ENCODE data around the gene KLHDC7B. TPM values are rescaled to one million over a fixed set of nuclear protein-coding genes. Genes with fewer than 3 reads are reported as not detected.

KLHDC7B gene
- polyA plus RNA-seq, 4 donors, result 0.07 to 0.46 (median 0.18) TPM

DNA sequence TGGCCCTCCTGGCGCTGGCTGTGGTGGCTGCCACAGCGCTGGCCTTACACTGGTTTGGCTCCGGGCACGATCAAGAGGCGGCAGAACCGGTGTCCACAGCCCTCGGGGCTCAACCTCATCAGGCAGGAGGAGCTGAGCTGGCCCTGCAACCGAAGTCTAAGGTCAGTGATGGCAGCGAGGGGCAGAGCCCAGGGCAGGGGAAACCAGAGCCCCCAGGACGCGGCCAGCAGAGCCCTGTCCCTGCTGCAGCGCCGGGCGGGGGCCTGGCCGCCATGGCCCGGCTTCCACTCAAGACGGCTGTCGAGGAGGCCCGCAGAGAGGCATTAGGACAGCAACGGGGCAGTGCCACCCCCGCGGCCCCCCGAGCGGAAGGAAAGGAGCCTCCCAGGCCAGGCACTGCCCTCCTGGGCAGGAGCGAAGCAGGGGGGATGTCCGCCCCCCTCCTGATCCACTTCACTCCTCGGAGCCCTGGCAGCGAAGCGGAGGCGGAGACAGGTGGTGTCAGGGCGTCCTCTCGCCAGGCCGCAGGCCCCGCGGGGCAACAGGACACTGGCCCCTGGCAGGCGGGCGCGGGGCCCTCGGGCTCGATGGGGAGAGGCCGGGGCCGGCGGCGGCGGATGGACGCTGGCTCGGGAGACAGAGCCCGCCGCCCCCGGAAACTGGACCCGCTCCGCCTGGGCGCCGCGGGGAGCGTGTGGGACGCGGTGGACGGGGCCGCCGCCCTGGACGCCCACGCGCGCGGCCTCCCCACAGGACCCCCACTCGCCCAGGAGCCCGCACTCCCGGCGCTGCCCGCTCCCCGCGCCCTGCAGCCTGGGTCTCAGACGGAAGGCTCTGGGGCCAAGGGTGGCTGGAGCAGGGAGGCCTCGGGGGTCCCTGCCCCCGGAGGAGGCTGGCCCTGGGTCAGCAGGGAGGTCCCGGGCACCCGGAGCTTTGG lies 895 bp downstream of the KLHDC7B start:
- no peak for DNase-seq (ENCODE audit: low read depth in 4 of 4, low spot score in 3 of 4)

DNA sequence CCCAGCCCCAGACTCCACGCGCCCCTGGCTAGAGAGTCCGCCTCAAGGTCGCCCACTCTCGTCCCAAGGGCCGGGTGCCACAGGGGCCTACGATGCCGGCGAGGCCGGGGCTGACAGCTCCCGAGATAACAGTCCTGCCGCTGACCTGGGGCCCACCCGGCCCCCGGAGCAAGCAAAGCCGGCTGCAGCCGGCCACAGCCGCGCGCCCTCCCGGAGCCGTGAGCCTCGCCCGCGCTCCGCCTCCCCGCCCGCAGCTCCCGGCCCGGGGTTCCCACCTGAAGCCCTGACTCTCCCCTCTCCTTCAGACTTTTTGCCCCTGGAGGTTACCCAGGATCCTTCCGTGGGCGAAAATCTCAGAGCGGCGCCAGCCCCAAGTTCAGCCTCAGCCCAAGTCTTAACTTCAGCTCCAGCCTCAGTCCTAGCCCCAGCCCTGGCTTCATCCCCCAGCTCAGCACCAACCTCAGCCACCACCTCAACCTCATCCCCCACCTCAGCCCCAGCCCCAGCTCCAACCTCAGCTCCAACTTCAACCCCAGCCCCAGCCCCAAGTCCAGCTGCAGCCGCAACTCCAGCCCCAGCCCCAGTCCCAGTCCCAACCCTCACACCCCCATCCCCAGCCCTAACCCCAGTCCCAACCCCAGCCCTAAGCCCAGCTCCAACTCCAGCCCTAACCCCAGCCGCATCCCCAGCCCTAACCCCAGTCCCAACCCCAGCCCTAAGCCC lies 1.7 kb downstream of the KLHDC7B start:
- DNase-seq (ENCODE audit: low read depth in 4 of 4, low spot score in 3 of 4), result no peak

DNA sequence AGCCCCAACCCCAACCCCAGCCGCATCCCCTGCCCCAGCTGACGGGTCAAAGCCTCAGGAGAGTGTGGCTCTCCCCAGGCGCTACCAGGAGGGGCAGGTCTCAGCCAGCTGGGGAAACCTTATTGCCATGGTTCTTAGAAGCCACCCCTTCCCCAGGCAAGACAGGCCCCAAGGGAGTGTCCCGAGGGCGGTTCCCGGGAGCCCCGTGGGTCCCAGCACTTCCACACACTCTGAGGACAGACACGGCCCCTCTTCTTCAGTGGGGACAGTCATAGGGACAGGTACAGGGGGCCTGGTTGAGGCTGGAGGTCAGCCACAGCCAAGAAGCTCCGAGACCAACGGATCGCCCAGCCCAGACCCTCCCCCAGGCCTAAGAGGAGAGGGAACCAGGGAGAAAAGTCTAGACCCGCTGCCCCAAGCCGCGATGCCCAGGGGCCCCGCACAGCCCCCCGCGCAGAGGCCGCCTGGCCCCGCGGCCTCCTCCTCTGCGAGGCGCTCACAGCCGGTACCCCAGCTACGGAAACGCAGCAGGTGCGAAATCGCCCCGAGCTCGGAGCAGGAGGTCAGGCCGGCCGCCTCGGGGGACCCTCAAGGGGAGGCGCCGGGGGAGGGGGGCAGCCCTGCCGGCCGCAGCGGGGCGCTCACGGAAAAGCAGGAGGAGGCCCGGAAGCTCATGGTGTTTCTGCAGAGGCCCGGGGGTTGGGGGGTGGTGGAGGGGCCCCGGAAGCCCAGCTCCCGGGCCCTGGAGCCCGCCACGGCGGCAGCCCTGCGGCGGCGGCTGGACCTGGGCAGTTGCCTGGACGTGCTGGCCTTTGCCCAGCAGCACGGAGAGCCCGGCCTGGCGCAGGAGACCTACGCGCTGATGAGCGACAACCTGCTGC lies 2.6 kb downstream of the KLHDC7B start:
- no peak for DNase-seq (ENCODE audit: low read depth in 4 of 4, low spot score in 3 of 4)

DNA sequence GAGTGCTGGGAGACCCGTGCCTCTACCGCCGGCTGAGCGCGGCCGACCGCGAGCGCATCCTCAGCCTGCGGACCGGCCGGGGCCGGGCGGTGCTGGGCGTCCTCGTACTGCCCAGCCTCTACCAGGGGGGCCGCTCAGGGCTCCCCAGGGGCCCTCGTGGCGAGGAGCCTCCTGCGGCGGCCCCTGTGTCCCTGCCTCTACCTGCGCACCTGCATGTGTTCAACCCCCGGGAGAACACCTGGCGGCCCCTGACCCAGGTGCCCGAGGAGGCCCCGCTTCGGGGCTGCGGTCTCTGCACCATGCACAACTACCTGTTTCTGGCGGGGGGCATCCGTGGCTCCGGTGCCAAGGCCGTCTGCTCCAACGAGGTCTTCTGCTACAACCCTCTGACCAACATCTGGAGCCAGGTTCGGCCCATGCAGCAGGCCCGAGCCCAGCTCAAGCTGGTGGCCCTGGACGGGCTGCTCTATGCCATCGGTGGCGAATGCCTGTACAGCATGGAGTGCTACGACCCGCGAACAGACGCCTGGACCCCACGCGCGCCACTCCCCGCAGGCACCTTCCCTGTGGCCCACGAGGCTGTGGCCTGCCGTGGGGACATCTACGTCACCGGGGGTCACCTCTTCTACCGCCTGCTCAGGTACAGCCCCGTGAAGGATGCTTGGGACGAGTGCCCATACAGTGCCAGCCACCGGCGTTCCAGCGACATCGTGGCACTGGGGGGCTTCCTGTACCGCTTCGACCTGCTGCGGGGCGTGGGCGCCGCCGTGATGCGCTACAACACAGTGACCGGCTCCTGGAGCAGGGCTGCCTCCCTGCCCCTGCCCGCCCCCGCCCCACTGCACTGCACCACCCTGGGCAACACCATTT lies 3.5 kb downstream of the KLHDC7B start:
- DNase-seq (ENCODE audit: low read depth in 4 of 4, low spot score in 3 of 4), result no peak

DNA sequence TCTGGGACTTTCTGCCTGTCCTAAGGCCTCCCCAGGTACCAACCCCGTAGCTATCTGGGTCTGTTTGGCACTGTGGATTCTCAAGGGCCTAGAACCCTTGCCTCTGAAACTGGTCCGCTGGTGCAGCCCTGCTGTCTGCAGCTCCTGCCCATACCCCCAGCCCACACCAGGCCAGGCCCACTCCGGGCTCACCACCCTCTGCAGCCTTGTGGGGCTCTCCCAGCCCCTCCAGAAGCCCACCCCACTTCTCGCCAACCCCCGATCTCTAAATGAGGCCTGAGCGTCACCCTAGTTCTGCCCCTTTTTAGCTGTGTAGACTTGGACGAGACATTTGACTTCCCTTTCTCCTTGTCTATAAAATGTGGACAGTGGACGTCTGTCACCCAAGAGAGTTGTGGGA lies 4.7 kb downstream of the KLHDC7B start:
- no peak for DNase-seq (ENCODE audit: low read depth in 4 of 4, low spot score in 3 of 4)

DNA sequence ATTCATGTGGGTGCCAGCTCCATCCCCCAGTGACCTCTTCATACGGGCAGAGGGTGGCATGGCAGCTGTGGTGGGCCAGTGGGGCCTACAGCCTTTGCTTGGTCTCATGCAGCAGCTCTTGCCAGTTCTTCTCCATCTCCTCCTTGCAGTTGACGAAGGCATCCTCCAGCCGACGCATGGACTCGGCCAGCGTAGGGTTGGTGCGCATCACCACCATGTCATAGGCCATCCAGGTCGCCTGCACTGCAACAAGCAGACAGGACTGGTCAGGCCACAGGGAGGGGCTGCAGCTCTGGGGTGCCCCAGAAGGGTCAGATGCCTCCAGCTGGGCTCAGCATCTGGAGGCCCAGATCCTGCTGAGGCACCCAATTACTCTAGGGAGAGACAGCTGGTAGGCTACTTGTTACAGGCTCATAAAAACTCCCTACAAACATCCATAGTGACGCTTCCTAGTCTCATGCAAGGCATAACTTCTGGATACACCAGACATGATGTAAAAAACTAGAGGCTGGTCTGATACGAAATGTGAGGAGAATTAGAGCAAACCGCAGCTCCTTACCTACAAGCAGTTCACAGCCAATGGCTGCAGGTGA lies 5.6 kb downstream of the KLHDC7B start:
- DNase-seq (ENCODE audit: low read depth in 4 of 4, low spot score in 3 of 4), result no peak

DNA sequence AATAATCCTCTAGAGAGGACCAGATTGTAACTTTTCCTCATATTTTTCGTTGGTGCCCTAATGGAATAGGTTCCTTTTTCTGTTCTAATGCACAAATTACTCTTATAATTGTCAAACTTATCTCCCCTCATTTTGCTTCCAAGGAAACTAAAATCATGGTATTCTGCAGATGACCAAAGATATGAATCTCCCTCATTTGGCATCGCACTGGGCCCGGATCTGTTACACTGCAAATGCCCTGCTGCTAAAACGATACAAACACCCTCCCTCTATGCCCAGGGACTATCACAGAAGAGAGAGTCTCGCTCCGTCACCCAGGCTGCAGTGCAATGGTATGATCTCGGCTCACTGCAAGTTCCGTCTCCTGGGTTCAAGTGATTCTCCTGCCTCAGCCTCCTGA lies 7.6 kb downstream of the KLHDC7B start:
- no peak for DNase-seq (ENCODE audit: low read depth in 4 of 4, low spot score in 3 of 4)

DNA sequence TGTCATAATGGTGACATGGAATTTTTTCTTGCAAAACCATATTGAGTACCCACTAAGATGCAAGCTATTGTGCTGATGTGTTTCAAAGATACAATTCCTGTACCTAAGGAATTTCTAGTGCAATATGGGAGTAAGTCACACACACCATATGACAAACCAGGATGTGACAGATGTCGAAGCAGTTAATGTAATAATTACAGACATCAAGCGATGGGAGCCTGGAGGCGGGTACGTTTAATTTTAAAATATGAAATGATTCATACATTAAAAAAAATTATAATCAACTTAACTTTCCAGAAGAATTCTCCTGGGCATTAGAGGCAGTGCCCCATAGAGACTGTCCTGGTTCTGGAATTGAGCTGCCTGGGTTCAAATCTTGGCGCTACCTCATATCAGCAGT lies 11.0 kb downstream of the KLHDC7B start:
- no peak for DNase-seq (ENCODE audit: low read depth in 4 of 4, low spot score in 3 of 4)

DNA sequence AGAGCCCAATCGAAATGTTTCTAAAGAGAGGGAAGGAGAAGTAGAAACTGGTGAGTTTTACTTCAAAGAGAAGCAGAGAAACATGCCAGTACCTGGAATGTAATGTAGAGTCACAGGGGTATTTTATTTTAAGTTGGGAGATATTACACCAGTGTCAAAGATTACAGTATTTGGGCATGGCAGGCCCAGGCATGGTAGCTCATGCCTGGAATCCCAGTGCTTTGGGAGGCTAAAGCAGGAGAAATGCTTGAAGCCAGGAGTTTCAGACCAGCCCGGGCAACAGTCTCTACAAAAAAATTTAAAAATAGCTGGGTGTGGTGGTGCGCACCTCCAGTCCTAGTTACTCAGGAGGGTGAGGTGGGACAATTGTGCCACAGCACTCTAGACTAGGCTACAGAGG lies 14.3 kb downstream of the KLHDC7B start:
- no peak for DNase-seq (ENCODE audit: low read depth in 4 of 4, low spot score in 3 of 4)

DNA sequence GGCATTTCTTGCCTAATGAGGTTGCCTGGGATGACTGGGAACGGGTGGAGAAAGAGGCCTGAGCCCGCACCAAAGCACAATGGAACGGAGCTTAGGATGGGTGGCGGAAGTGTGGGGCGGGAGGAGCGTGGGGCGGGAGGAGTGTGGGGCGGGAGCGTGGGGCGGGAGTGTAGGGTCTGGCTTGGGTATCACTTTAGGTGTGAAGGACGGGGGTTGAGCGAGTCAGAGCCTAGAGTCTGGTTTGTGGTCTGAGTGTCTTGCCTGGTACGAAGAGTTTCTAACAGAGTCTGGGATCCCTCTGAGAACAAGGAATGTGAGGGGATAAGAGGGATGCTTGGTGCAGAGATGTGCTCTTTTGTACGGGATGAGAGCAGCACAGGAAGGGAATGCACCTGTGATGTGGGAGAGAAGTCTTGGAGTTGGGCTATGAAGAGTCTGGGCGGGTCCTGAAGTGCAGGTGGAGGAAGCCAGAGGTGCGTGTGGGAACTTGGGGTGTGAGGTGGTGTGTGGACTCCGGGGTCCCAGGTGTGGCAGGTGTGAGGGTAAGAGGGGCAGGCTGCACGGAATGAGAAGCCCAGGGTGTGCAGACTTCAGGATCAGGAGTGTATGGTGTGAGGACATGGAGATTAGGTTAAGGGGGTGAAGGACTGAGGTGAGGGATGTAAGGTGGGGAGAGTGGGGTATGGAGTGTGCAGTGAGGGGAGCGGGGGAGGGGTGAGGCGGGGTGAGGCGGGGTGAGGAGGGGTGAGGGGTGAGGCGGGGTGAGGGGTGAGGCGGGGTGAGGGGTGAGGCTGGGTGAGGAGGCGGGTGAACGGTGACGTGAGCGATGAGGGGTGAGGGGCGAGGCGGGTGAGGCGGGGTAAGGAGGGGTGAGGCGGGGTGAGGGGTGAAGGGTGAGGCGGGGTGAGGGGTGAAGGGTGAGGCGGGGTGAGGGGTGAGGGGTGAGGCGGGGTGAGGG lies 16.0 kb downstream of the KLHDC7B start:
- DNase-seq (ENCODE audit: low read depth in 4 of 4, low spot score in 3 of 4), result no peak

DNA sequence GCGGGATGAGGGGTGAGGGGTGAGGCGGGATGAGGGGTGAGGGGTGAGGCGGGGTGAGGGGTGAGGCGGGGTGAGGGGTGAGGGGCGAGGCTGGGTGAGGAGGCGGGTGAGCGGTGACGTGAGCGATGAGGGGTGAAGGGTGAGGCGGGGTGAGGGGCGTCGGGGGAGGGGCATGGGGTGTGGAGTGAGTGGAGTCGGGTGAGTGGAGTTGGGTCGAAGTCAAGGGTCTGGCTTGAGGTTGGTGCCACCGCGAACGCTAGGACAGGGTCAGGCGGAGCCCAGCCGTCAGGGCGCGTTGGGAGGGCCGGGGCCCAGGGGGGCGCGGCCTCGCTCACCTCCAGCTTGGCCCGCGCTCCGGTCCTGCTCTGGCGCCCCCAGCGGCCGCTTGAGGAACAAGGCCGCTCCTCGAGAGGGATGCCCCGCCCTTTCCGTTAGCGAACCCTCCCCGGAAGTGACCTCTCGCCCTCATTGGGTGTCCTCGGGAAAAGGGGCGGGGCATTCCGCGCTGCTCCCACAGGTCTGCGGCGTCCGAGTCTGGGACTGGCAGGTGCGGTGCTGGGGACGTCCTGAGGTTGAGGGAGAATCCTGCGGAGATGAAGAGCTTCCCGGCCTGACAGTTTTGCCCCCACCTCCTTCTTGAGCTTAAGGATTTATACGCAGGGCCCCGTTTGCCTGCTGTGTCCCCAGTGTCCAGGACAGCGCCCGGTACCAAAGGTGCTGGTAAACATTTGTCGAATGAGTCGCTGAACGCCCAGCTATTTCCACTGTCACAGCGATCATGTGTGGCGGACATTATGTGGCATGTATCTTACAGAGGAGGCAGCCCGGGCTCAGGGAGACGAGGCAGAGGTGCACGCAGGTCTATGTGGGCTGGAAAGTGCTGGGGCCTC lies 17.1 kb downstream of the KLHDC7B start, which contains the start of gene SYCE3:
Gene SYCE3 (minus strand): TSS at position 397 of the 890 bp plus-strand sequence. CDS start 6,514 bp downstream, outside the sequence.
- peak; percentile 86 to 93 (median 90) for DNase-seq (ENCODE audit: low read depth in 4 of 4, low spot score in 3 of 4)

DNA sequence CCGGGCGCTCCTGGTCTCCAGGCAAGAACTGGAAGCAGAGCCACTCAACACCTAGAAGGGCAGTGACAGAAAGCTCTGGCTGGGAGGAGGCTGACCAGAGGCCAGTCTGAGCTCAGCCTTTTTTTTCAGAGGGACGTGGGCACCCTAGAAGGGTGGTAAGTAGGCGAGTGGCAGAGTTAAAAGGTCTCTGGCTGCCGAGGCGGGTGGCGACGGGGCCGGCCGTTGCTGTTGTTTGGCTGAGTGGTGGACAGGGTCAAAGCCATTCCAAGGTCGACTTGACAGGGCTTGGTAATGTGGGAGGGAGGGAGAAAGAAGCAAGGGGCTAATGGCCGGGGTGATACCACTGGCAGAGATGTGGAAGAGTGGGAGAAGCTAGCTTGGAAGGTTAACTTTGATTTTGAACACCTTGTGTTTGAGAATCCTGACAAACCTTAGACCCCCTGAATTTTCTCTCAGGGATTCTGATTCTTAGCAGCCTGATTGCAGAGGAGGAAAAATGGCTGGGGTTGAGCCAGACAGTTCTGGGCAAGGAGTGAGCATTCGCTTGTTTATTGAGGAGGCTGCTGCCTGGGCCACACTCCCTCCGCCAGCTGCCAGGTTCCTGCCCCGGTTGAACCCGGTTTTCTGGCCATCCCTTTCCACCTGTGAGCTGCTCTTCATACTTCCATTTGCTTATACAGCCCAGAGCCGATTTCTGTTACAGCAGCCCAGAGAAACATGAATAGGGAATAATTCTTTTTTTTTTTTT lies 17.9 kb downstream of the KLHDC7B start:
- no peak for DNase-seq (ENCODE audit: low read depth in 4 of 4, low spot score in 3 of 4)

DNA sequence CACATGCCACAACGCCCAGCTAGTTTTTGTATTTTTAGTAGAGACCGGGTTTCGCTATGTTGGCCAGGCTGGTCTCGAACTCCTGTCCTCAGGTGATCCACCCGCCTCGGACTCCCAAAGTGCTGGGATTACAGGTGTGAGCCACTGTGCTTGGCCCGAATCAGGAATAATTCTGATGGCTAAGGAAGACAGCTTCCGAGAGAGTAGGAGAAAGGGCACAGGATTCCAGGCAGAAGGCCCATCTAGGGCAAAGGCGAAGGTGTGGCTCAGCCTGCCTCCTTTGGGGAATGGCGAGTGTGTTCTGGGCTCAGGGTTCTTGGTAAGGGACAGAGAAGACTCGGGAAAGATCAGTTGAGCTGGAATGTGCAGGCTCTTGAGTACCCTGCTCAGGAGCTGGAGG lies 18.6 kb downstream of the KLHDC7B start:
- no peak for DNase-seq (ENCODE audit: low read depth in 4 of 4, low spot score in 3 of 4)

DNA sequence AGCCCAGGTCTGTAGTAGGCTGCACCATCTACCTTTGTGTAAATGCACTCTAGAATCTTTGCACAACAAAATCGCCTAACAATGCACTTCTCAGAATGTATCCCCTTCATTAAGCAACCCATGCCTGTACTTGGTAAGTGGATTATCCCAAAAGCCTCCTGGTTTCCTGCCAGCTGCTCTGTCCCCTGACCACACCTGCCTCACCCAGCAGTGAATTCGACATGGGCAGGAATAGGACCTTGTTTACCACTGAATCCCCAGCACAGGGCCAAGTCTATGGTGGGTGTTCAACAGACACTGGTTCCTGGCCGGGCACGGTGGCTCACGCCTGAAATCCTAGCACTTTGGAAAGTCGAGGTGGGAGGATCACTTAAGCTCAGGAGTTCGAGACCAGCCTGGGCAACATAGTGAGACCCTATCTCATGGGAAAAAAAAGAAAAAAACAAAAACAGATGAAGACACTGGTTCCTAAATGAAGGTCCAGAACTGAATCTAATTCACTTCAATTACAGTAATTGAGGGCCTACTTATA lies 22.1 kb downstream of the KLHDC7B start:
- DNase-seq (ENCODE audit: low read depth in 4 of 4, low spot score in 3 of 4), result no peak

DNA sequence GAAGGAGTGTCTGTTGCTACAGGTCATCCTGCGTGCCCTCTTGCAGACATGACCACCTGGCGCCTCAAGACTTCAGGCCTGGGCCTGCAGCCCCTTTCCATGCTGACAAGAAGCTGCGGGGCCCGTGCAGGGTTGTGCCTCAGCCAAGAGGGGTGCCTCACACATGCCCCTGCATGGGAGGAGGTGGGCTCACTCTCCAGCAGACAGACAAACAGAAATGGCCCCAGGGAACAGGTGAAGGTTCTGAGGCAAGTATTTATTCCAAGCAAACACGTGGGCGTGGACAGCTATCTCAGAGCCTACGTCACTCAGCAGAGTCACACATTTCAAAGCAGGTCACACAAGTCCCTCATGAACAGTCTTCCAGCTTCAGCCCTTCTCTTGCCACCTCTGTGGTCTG lies 22.9 kb downstream of the KLHDC7B start:
- no peak for DNase-seq (ENCODE audit: low read depth in 4 of 4, low spot score in 3 of 4)

DNA sequence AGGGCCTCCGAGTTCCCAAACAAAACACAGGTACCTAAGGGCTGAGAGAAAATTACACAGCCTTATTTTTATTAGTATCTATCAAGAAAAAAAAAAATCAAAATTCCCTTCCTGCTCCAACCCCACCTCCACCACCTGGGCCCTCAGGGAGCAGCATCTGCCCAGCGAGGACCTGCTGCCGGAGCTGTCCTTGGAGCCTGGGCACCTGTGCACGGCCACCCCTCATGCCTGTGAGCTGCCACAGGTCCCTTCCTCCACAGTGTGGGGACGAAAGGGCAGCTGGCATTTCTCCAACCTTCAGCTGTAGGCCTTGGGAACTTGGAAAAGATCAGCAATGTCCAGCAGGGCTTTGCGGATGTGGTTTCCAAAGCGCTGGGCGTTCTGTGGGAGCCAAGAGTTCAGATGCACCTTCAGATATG lies 23.4 kb downstream of the KLHDC7B start:
- DNase-seq (ENCODE audit: low read depth in 4 of 4, low spot score in 3 of 4), result no peak
